Neutrophil (primary cell): ENCODE data around the gene CACNA1E.

Experiments
- H3K27ac ChIP-seq: fragments of 200-600 bp; sonication (generic); 2 replicates; pipeline ENCODE4 v1.5.1; 2016; ENCODE audit warnings: mild to moderate bottlenecking, moderate library complexity
- H3K27me3 ChIP-seq: fragments of 200-600 bp; sonication (generic); 2 replicates; pipeline ENCODE4 v1.6.0; 2016; ENCODE audit warnings: mild to moderate bottlenecking
- H3K36me3 ChIP-seq: fragments of 200-600 bp; sonication (generic); 2 replicates; pipeline ENCODE4 v1.5.1; 2017
- H3K4me1 ChIP-seq, 2 experiments: fragments of 200-600 bp in 1 of 2; sonication (generic) in 1 of 2; 1 replicate in 1 of 2; 2 replicates in 1 of 2; pipeline versions ENCODE4 v1.5.1 to v1.6.1; 2013 to 2016; ENCODE audit warnings: low read depth in 1 of 2, low read length in 1 of 2, mild to moderate bottlenecking in 1 of 2, moderate library complexity in 1 of 2; ENCODE audit not compliant: control insufficient read depth in 1 of 2, insufficient read depth in 1 of 2
- H3K4me3 ChIP-seq, 2 experiments: fragments of 200-600 bp in 1 of 2; sonication (generic) in 1 of 2; 1 replicate in 1 of 2; 2 replicates in 1 of 2; pipeline ENCODE4 v1.5.1; 2013 to 2016; ENCODE audit warnings: low read depth in 1 of 2, low read length in 1 of 2, mild to moderate bottlenecking in 1 of 2, moderate library complexity in 1 of 2
- H3K9me3 ChIP-seq: fragments of 200-600 bp; sonication (generic); 2 replicates; pipeline ENCODE4 v1.5.1; 2016
- CTCF ChIP-seq: fragments of 200-600 bp; sonication (generic); IDR thresholded peaks from 2 replicates; pipeline ENCODE4 v1.5.1; 2016; ENCODE audit warnings: antibody characterized with exemption

The CACNA1E gene

DNA sequence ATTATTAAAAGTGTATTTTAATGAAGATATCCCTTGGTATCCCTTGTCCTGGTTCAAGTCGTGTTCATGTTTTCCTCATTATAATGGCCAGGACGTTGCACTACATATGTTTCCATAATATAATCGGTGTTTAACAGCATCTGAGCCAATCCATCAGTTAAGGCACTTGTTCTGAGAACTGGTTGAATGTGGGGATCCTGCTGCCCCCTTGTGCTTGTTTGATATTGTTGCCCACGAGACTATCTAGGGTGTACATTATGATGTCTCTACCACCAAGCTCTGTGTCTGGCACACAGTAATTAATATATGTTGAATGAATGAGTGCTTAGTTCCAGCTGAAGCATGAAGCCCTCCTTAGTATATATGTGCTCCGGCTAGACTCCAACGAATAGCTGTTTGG is 193.0 kb downstream of the CACNA1E start:
- no peak overlapping the region for H3K27ac ChIP-seq
- H3K27me3 ChIP-seq: peaks cover 43% of the 10 kb centered on the region
- TF ChIP-seq CTCF: peak; percentile 23
- H3K9me3 ChIP-seq: no peaks in the 10 kb centered on the region
- no peak overlapping the region for H3K4me3 ChIP-seq
- H3K36me3 ChIP-seq: no peaks in the 10 kb centered on the region
- no peaks in the 10 kb centered on the region for H3K4me1 ChIP-seq

- H3K27me3 ChIP-seq: peaks cover 28% of the 10 kb centered on the region
- H3K27ac ChIP-seq: no peak overlapping the region
- H3K4me1 ChIP-seq: no peaks in the 10 kb centered on the region
- no peak for TF ChIP-seq CTCF
- H3K4me3 ChIP-seq: no peak overlapping the region
- no peaks in the 10 kb centered on the region for H3K36me3 ChIP-seq
- H3K9me3 ChIP-seq: no peaks in the 10 kb centered on the region
Measured at GRCh38 chr1:181680332-181680731, 197.0 kb downstream of the CACNA1E start.

DNA sequence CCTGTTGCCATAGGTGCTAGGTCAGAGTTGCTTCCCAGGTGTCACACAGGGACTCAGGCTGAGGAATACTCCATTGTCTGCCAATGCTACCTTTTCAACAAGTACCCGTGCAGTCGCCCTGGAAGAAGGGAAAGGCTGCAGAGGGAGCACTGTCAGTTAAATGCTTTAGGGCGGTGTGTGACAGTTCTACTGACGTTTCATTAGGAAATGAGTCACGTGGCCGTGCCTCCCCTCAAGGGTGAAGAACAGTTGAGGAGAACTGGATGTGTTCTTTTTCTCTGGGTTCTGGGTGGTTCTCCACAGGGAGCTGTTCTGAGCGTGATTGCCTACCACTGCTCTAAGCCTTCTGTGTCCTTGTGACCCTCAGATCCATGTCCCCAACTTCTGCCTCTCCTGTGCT is 197.6 kb downstream of the CACNA1E start:
- Histone ChIP-seq H3K27me3 (peaks cover 23% of the 10 kb centered on the region), H3K36me3 (no peaks in the 10 kb centered on the region), H3K9me3 (no peaks in the 10 kb centered on the region), H3K4me3 (no peak overlapping the region), H3K27ac (no peak overlapping the region), H3K4me1 (no peaks in the 10 kb centered on the region)
- TF ChIP-seq CTCF: no peak

DNA sequence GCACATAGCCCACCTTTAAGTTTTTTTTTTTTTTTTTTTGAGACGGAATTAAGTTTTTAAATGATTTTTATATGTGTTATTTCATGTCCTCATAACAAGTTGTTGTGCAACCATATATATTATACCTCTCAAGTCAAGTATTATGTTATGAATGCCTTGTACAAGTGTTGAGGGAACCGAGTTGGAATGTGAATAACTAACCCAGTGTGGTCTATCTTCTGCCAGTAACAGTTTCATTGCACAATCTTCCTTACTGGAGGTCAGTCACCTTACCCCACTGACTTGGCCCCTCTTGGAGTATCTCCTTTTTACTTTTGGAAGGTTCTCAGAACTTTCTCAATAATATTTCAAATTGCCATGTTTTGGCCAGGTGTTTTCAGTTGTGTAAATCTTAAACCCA is 201.9 kb downstream of the CACNA1E start:
- Histone ChIP-seq H3K27me3 (no peaks in the 10 kb centered on the region), H3K4me1 (no peaks in the 10 kb centered on the region), H3K9me3 (no peaks in the 10 kb centered on the region), H3K4me3 (no peak overlapping the region), H3K36me3 (no peaks in the 10 kb centered on the region), H3K27ac (no peak overlapping the region)
- TF ChIP-seq CTCF: no peak

- Histone ChIP-seq H3K36me3 (no peaks in the 10 kb centered on the region), H3K27ac (no peak overlapping the region), H3K4me3 (no peak overlapping the region), H3K4me1 (no peaks in the 10 kb centered on the region), H3K9me3 (no peaks in the 10 kb centered on the region), H3K27me3 (peaks cover 9% of the 10 kb centered on the region)
- no peak for TF ChIP-seq CTCF
Measured at GRCh38 chr1:181701891-181702290, 218.6 kb downstream of the CACNA1E start.

- TF ChIP-seq CTCF: no peak
- H3K36me3 ChIP-seq: no peaks in the 10 kb centered on the region
- H3K27ac ChIP-seq: no peak overlapping the region
- H3K4me3 ChIP-seq: no peak overlapping the region
- H3K27me3 ChIP-seq: no peaks in the 10 kb centered on the region
- H3K9me3 ChIP-seq: no peaks in the 10 kb centered on the region
- no peaks in the 10 kb centered on the region for H3K4me1 ChIP-seq
Measured at GRCh38 chr1:181704546-181704945, 221.2 kb downstream of the CACNA1E start.
